Fibroblast of lung (primary cell): Measurements from ENCODE around the gene PKD2L2. TPM values are rescaled to one million over a fixed set of nuclear protein-coding genes. Genes with fewer than 3 reads are reported as not detected.

Source experiments
- DNase-seq, 2 donors: peaks; one replicate each; pipeline versions ENCODE4 v3.0.0 to v3.0.0-alpha.2; 2010; ENCODE audit warnings: low read depth in 2 of 2
- H2AFZ ChIP-seq: 2 replicates; pipeline ENCODE4 v1.5.1; 2012; ENCODE audit warnings: low read length, control low read depth, inconsistent platforms
- H3K27ac ChIP-seq: 2 replicates; pipeline ENCODE4 v1.5.1; 2011; ENCODE audit warnings: low read length, control low read depth; ENCODE audit not compliant: insufficient read depth
- H3K27me3 ChIP-seq: 2 replicates; pipeline ENCODE4 v1.5.1; 2011; ENCODE audit warnings: mild to moderate bottlenecking, low read length; ENCODE audit not compliant: control insufficient read depth, insufficient read depth
- H3K36me3 ChIP-seq: 2 replicates; pipeline ENCODE4 v1.5.1; 2011; ENCODE audit warnings: low read length; ENCODE audit not compliant: control insufficient read depth, insufficient read depth
- H3K4me1 ChIP-seq: 2 replicates; pipeline ENCODE4 v1.5.1; 2011; ENCODE audit warnings: low read length; ENCODE audit not compliant: control insufficient read depth, insufficient read depth; ENCODE audit errors: extremely low read depth
- H3K4me2 ChIP-seq: 2 replicates; pipeline ENCODE4 v1.5.1; 2011; ENCODE audit warnings: low read length, control low read depth; ENCODE audit not compliant: insufficient read depth; ENCODE audit errors: extremely low read depth
- H3K4me3 ChIP-seq, 4 experiments: fragments of 200-600 bp in 1 of 4; sonication (generic) in 1 of 4; replicated peaks in 1 of 4; 2 replicates each; pipeline ENCODE4 v1.5.1; 2011 to 2016; ENCODE audit warnings: low read length in 4 of 4, low read depth in 3 of 4, mild to moderate bottlenecking in 3 of 4, control low read depth in 2 of 4, inconsistent platforms in 1 of 4, mixed read lengths in 1 of 4; ENCODE audit not compliant: insufficient read depth in 1 of 4; ENCODE audit errors: control extremely low read depth in 1 of 4
- H3K79me2 ChIP-seq: 2 replicates; pipeline ENCODE4 v1.5.1; 2012; ENCODE audit warnings: mild to moderate bottlenecking, low read length, inconsistent platforms; ENCODE audit not compliant: control insufficient read depth, insufficient read depth
- H3K9ac ChIP-seq: 2 replicates; pipeline ENCODE4 v1.5.1; 2011; ENCODE audit warnings: mild to moderate bottlenecking, low read length, control low read depth; ENCODE audit not compliant: insufficient read depth
- H3K9me3 ChIP-seq: 2 replicates; pipeline ENCODE4 v1.5.1; 2012; ENCODE audit warnings: low read depth, low read length; ENCODE audit not compliant: control insufficient read depth, insufficient read depth
- H4K20me1 ChIP-seq: 2 replicates; pipeline ENCODE4 v1.5.1; 2011; ENCODE audit warnings: low read length; ENCODE audit not compliant: control insufficient read depth, insufficient read depth; ENCODE audit errors: extremely low read depth
- CTCF ChIP-seq, 2 donors: IDR thresholded peaks in 1 of 2; conservative IDR thresholded peaks in 1 of 2; 1 replicate in 1 of 2; 2 replicates in 1 of 2; pipeline ENCODE4 v1.5.1; 2011 to 2012; ENCODE audit warnings: low read length in 2 of 2, control low read depth in 1 of 2, inconsistent platforms in 1 of 2, low read depth in 1 of 2, mild to moderate bottlenecking in 1 of 2
- EZH2 ChIP-seq: IDR thresholded peaks from 2 replicates; pipeline ENCODE4 v1.5.1; 2012; ENCODE audit warnings: low read length, control low read depth, mild to moderate bottlenecking; ENCODE audit errors: missing control alignments
- polyA plus RNA-seq, 2 donors: library from polyadenylated mRNA; depleted of rRNA in 1 of 2; stranded (reverse) in 1 of 2; unstranded in 1 of 2; fragments of >200 nt; gene quantifications; 2 replicates each; pipeline ENCODE4 v1.2.1, GENCODE V29; 2011 to 2012; ENCODE audit warnings: missing spikeins in 1 of 2
- total RNA-seq: library from RNA; depleted of rRNA; stranded (reverse); fragments of >200 nt; gene quantifications from 2 replicates; pipeline ENCODE4 v1.2.1, GENCODE V29; 2014

The PKD2L2 gene
- total and polyA plus RNA-seq, 2 donors (not counting 1 experiment from before 2014, with no cell fraction given): not detected

GRCh38 chr5:137921931-137922330, 32.7 kb downstream of the PKD2L2 start:
- Histone ChIP-seq H3K79me2 (no peaks in the 10 kb centered on the region), H3K9me3 (no peaks in the 10 kb centered on the region), H3K4me1 (no peaks in the 10 kb centered on the region), H3K27ac (no peak overlapping the region), H2AFZ (no peak overlapping the region), H3K4me3 (no peak overlapping the region), H3K27me3 (no peaks in the 10 kb centered on the region), H4K20me1 (no peaks in the 10 kb centered on the region), H3K4me2 (no peak overlapping the region), H3K9ac (no peak overlapping the region), H3K36me3 (no peaks in the 10 kb centered on the region)
- peak; percentile 25 to 70 for DNase-seq
- TF ChIP-seq EZH2: no peak

- DNase-seq: peak; percentile 27 to 31
Measured at GRCh38 chr5:137923856-137924255, 34.6 kb downstream of the PKD2L2 start.

GRCh38 chr5:137932800-137933199, 43.5 kb downstream of the PKD2L2 start:
- H4K20me1 ChIP-seq: no peaks in the 10 kb centered on the region

More at GRCh38 chr5:137923856-137924255, 34.6 kb downstream of the PKD2L2 start:
- H3K27ac ChIP-seq: no peak overlapping the region
- no peak overlapping the region for H3K4me3 ChIP-seq
- H3K79me2 ChIP-seq: no peaks in the 10 kb centered on the region
- TF ChIP-seq CTCF (conservative IDR thresholded peaks at IDR 0.05 in 1 of 2, IDR thresholded peaks at IDR 0.05 in 1 of 2; ENCODE audit: low read depth in 1 of 2, low read length in 2 of 2) (peak in 1 of 2 donors; percentile 10), EZH2 (no peak)
- H3K4me1 ChIP-seq: no peaks in the 10 kb centered on the region
- H2AFZ ChIP-seq: no peak overlapping the region
- peaks cover 2% of the 10 kb centered on the region for H3K36me3 ChIP-seq
- no peak overlapping the region for H3K4me2 ChIP-seq
- H3K9ac ChIP-seq: no peak overlapping the region
- H4K20me1 ChIP-seq: no peaks in the 10 kb centered on the region
- H3K27me3 ChIP-seq: no peaks in the 10 kb centered on the region
- no peaks in the 10 kb centered on the region for H3K9me3 ChIP-seq

More at GRCh38 chr5:137932800-137933199, 43.5 kb downstream of the PKD2L2 start:
- H3K79me2 ChIP-seq: no peaks in the 10 kb centered on the region
- H3K9ac ChIP-seq: no peak overlapping the region
- H3K4me2 ChIP-seq: no peak overlapping the region
- no peak overlapping the region for H2AFZ ChIP-seq
- TF ChIP-seq CTCF (conservative IDR thresholded peaks at IDR 0.05 in 1 of 2, IDR thresholded peaks at IDR 0.05 in 1 of 2; ENCODE audit: low read depth in 1 of 2, low read length in 2 of 2) (no peak), EZH2 (no peak)
- H3K4me3 ChIP-seq: no peak overlapping the region
- H3K27ac ChIP-seq: no peak overlapping the region
- no peaks in the 10 kb centered on the region for H3K27me3 ChIP-seq
- H3K36me3 ChIP-seq: peaks cover 2% of the 10 kb centered on the region
- H3K4me1 ChIP-seq: no peaks in the 10 kb centered on the region
- H3K9me3 ChIP-seq: no peaks in the 10 kb centered on the region
- DNase-seq: no peak
